Measurements from ENCODE around the gene KCNQ1. TPM values are rescaled to one million over a fixed set of nuclear protein-coding genes. Genes with fewer than 3 reads are reported as not detected.

KCNQ1 gene
- total and polyA plus RNA-seq, 2 of the 13 experiments (the other 11 are each of a cell fraction or from before 2014, with no cell fraction given), result 0.02 to 0.08 TPM

DNA sequence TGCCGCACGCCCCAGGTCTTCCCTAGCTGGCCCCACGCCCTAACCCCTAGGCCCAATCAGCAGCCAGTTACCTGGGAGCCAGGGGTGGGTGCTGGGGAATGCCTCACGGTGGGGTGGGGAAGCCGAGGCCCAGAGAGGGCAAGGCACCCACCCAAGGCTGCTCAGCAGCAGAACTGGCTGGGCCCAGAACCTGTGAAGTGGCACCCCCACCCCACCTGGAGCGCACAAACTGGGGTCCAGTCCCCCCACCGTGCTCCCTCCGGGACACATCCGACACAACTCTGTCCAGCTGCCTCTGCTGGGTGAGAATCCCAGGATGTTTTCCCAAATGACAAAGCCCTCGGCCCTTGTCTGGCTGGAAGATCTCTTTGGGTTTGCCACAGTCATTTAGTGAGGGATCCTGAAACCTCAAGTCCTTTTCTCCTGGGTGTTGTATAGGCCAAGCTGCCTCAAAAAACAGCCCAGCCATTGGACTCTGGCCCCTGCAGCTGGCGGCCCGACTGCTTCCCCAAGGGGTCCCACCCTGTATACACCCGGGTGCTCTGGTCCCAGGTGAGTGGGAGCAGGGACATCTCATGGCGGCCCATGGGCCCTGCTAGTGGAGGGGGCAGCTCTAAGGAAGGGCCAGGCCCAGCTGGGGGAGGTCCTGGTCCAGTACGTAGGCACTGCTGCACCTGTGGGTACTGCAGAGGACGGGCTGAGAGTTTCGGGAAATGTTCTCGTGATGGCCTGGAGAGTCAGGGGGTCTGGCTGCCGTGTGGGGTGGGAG lies 23.4 kb upstream of the KCNQ1 start (continued):
- TF ChIP-seq, protein P1, sequence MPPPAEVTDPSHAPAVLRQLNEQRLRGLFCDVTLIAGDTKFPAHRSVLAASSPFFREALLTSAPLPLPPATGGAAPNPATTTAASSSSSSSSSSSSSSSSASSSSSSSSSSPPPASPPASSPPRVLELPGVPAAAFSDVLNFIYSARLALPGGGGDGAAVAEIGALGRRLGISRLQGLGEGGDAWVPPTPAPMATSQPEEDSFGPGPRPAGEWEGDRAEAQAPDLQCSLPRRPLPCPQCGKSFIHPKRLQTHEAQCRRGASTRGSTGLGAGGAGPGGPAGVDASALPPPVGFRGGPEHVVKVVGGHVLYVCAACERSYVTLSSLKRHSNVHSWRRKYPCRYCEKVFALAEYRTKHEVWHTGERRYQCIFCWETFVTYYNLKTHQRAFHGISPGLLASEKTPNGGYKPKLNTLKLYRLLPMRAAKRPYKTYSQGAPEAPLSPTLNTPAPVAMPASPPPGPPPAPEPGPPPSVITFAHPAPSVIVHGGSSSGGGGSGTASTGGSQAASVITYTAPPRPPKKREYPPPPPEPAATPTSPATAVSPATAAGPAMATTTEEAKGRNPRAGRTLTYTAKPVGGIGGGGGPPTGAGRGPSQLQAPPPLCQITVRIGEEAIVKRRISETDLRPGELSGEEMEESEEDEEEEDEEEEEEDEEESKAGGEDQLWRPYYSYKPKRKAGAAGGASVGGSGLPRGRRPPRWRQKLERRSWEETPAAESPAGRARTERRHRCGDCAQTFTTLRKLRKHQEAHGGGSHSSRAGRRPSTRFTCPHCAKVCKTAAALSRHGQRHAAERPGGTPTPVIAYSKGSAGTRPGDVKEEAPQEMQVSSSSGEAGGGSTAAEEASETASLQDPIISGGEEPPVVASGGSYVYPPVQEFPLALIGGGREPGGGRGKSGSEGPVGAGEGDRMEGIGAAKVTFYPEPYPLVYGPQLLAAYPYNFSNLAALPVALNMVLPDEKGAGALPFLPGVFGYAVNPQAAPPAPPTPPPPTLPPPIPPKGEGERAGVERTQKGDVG (CRISPR knock-in tag; IDR thresholded peaks at IDR 0.05; ENCODE audit: borderline replicate concordance), result no peak

DNA sequence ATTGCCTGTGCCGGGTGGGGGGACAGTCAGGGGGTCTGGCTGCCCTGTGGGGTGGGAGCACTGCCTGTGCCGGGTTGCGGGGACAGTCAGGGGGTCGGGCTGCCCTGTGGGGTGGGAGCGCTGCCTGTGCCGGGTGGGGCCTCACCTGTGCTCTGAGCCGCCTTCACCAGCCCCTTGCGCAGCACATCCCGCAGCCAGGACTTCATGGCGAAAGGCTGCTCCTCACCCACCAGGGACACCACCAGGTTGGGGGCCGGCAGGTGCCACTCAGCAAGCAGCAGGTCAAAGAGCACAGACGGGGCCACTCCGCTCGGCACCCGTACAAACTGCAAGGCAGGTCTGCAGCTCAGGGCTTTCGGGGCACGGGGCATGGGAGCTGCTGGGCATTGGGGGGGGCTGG lies 22.8 kb upstream of the KCNQ1 start:
- Histone ChIP-seq H3K4me3 (replicated peaks in 1 of 3; ENCODE audit: insufficient read depth in 1 of 3, low read depth in 2 of 3, low read length in 3 of 3) (no peak overlapping the region), H3K4me2 (ENCODE audit: low read depth, low read length) (no peak overlapping the region), H3K27me3 (ENCODE audit: control insufficient read depth in 1 of 2, insufficient read depth in 2 of 2, low read length in 2 of 2) (peaks cover 14 to 48% of the 10 kb centered on the region in 2 experiments), H3K9me3 (ENCODE audit: low read length) (no peaks in the 10 kb centered on the region), H3K27ac (ENCODE audit: extremely low read length, insufficient read depth, low read length) (no peak overlapping the region), H3K79me2 (ENCODE audit: insufficient read depth, low read length) (no peaks in the 10 kb centered on the region), H3K9ac (ENCODE audit: insufficient read depth, low read depth, low read length) (no peak overlapping the region), H2AFZ (ENCODE audit: low read length) (no peak overlapping the region), H4K20me1 (ENCODE audit: insufficient read depth, low read length) (no peaks in the 10 kb centered on the region), H3K36me3 (replicated peaks in 1 of 2; ENCODE audit: control insufficient read depth in 1 of 2, insufficient read depth in 2 of 2, low read length in 2 of 2) (no peaks in the 10 kb centered on the region), H3K4me1 (ENCODE audit: insufficient read depth, low read length) (peaks cover 16% of the 10 kb centered on the region; the same call in 1 of the 2 replicates)
- no peak for ATAC-seq
- WGBS (ENCODE audit: low lambda C conversion rate), result 13% methylated on average over 3 of the region's 17 CpGs
- intact Hi-C loops (cut with micrococcal nuclease; ENCODE audit: unreplicated experiment) (loop anchor here (5.0 kb wide), 1 partner anchor 225 kb away; no protein-coding TSS in a partner anchor), in situ Hi-C loops (cut with HindIII; ENCODE audit: extremely low pct_ligation_motif_present, low pct_unique_long_range_greater_than_20kb) (loop anchor here (10.0 kb wide), 1 partner anchor 273 kb away; the partner anchor contains the start of gene KCNQ1OT1)
- no peak for DNase-seq (ENCODE audit: low spot score)
- no TSS peak for BruUV-seq (replicated peaks)
- ChIA-PET POLR2A (interaction anchor here (0.6 kb wide), 1 partner anchor 482 kb away, joined by 4 read pairs; no protein-coding TSS in a partner anchor), CTCF (ENCODE audit: low intra/inter-chr PET ratio, low total read pairs) (interaction anchor here (1.4 to 3.6 kb wide), 3 partner anchors 111 to 117 kb away, joined by 3 to 87 read pairs (median 4); no protein-coding TSS in a partner anchor)
- no peak for FAIRE-seq
- TF ChIP-seq STAG1 (CRISPR knock-in tag; IDR thresholded peaks at IDR 0.05), result no peak
- TF ChIP-seq ARNT (IDR thresholded peaks at IDR 0.05), result no peak
- TF ChIP-seq ZNF770 (CRISPR knock-in tag; IDR thresholded peaks at IDR 0.05), result no peak
- TF ChIP-seq ZNF317 (CRISPR knock-in tag; IDR thresholded peaks at IDR 0.05), result no peak
- TF ChIP-seq ZNF263 (CRISPR knock-in tag; IDR thresholded peaks at IDR 0.05), result no peak
- TF ChIP-seq RNF219 (CRISPR knock-in tag; IDR thresholded peaks at IDR 0.05), result no peak
- no peak for TF ChIP-seq ZNF180 (CRISPR knock-in tag; IDR thresholded peaks at IDR 0.05; ENCODE audit: borderline replicate concordance, low read depth)
- TF ChIP-seq FIP1L1 (IDR thresholded peaks at IDR 0.05; ENCODE audit: borderline replicate concordance, insufficient read depth, low read depth, low read length), result no peak
- TF ChIP-seq ZNF329 (CRISPR knock-in tag; IDR thresholded peaks at IDR 0.05; ENCODE audit: low read depth), result no peak
- TF ChIP-seq LRRFIP1 (CRISPR knock-in tag; conservative IDR thresholded peaks at IDR 0.05), result no peak

Measured in HepG2 (cell line).